ENCODE data around the gene SRBD1. TPM values are rescaled to one million over a fixed set of nuclear protein-coding genes. Genes with fewer than 3 reads are reported as not detected.
A peak's percentile ranks its signal among the peaks of the same experiment; 100 is the strongest.

The SRBD1 gene
- total RNA-seq, 2 donors from 2014 or later: 18.1 to 20.4 TPM

DNA sequence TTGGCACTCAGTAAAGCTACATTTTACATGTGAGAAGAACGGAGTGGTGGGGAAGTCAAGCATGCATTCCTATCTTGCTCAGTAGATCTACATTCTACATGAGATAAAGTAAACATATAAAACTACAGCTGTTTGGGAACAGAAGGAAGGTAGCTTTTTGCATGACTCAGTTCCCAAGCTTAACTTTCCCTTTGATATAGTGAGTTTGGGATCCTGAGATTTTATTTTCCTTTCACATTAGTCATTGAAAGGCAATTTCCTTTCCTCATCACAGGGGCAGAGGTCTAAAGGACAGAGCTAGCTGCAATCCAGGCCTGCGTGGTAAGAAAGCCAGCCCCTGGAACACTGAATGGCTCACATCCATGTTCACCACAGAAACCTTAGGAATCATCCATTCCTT is 257.2 kb downstream of the SRBD1 start:
- no peak for ATAC-seq
- DNase-seq (ENCODE audit: low spot score in 2 of 2): no peak
- H3K27ac Mint-ChIP-seq: no peak overlapping the region
- no peaks in the 10 kb centered on the region for H3K9me3 Mint-ChIP-seq
- no peaks in the 10 kb centered on the region for H3K36me3 Mint-ChIP-seq

- ATAC-seq: no peak
- H3K36me3 Mint-ChIP-seq: no peaks in the 10 kb centered on the region
Measured at GRCh38 chr2:45352506-45352905, 258.6 kb downstream of the SRBD1 start.

DNA sequence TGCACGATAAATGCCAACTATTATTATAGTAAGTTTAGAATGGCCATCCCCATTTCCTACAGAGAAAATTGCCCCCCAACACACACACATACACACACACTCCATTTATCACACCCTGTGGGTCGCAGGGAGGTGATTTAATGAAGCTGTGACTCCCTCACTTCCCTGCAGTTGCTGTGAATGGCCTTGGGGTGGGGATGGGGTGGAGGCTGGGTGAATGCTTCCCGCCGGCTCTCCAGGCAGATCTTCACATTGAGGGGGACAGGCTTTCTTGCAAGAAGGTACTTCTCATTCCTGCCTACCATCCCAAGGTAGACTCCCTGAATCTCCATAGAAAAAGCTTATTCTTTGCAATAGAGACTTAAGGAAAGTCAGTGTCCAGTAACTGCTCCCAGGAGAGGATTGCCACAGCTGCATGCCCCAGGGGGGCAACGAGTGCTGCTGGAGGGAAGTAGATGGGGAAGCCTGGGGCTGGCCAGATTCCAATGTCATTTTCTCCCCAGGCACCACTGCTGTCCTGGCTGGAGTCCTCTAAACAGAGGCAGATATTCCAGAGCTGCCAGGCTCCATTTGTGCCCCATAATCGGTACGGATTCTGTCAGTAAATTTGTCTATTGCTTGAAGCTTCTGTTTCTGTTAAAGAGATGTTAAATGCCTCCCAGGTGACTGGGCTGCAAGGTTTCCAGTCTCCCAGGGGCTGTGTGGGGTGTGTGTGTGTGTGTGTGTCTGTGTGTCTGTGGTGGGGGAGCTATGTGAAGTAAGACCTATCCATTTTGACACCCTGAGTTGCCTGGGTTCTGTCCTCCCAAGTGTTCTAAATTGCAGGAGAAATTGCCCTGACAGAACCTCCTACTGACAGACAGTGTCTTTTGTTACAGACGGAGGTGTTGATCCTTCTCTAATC is 265.5 kb downstream of the SRBD1 start:
- H3K27ac Mint-ChIP-seq: no peak overlapping the region
- DNase-seq (ENCODE audit: low spot score in 2 of 2): no peak
- H3K36me3 Mint-ChIP-seq: no peaks in the 10 kb centered on the region
- no peak for ATAC-seq
- no peaks in the 10 kb centered on the region for H3K9me3 Mint-ChIP-seq

More at GRCh38 chr2:45352506-45352905, 258.6 kb downstream of the SRBD1 start:
- Mint-ChIP-seq H3K27ac (no peak overlapping the region), H3K9me3 (no peaks in the 10 kb centered on the region)
- DNase-seq (ENCODE audit: low spot score in 2 of 2): no peak

DNA sequence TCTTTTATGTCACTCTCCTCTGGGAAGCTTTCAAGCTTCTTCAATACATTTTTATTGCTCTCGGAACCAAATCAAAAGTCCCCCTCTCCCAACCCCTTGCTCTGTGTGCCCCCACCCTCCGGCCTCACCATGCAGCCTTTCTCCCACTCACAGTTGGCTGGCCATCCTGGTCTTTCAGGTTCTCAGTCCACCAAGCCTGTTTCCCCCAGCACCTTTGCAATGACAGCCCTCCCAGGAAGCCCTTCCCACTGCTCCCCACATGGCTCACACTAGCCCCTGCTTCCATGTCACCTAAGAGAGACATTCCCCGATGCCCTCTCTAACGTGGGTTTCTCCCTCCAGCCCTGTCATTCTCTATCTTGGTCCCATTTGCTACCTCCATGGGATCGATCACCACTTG is 266.6 kb downstream of the SRBD1 start:
- Mint-ChIP-seq H3K36me3 (no peaks in the 10 kb centered on the region), H3K9me3 (no peaks in the 10 kb centered on the region), H3K27ac (peak overlapping the region in 1 of 2 donors; percentile 24)
- DNase-seq (ENCODE audit: low spot score in 2 of 2) (no peak), ATAC-seq (no peak)

- Mint-ChIP-seq H3K27ac (no peak overlapping the region), H3K36me3 (no peaks in the 10 kb centered on the region), H3K9me3 (no peaks in the 10 kb centered on the region)
- DNase-seq (ENCODE audit: low spot score in 2 of 2): no peak
- ATAC-seq: no peak
Measured at GRCh38 chr2:45344071-45344470, 267.0 kb downstream of the SRBD1 start.

- ATAC-seq: no peak
- Mint-ChIP-seq H3K9me3 (no peaks in the 10 kb centered on the region), H3K36me3 (no peaks in the 10 kb centered on the region), H3K27ac (no peak overlapping the region)
- no peak for DNase-seq (ENCODE audit: low spot score in 2 of 2)
Measured at GRCh38 chr2:45343251-45344017, 267.6 kb downstream of the SRBD1 start.

DNA sequence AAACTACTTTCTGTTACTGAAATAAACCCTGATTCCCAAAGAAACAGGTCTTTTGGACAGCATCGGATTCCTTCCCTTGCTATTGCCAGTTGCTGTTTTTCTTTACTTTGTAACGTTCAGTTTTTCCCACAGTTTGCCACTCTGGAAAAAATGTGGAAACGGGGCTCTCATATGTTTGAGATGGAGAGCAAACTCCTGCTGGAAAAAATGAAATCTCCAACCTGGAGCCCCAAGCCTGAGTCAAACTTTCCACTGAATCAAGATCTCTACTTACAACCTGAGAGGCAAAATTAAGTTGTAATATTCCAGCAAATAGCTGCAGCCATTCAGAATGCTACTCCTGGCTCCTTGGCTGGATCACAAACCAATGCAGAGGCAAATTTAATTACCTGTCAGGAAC is 270.7 kb downstream of the SRBD1 start:
- ATAC-seq (no peak), DNase-seq (ENCODE audit: low spot score in 2 of 2) (no peak)
- no peak overlapping the region for H3K27ac Mint-ChIP-seq
- no peaks in the 10 kb centered on the region for H3K36me3 Mint-ChIP-seq
- H3K9me3 Mint-ChIP-seq: no peaks in the 10 kb centered on the region

- DNase-seq (ENCODE audit: low spot score in 2 of 2) (no peak), ATAC-seq (no peak)
- Mint-ChIP-seq H3K9me3 (no peaks in the 10 kb centered on the region), H3K27ac (no peak overlapping the region), H3K36me3 (no peaks in the 10 kb centered on the region)
Measured at GRCh38 chr2:45339253-45339652, 271.8 kb downstream of the SRBD1 start.

Other genes starting within 250 kb of the SRBD1 start
- gene PRKCE, start 40.4 kb upstream of the SRBD1 start, total RNA-seq: 10 to 100 TPM; 10.4 to 13.8 TPM

Measured in activated naive CD4-positive, alpha-beta T cell treated with anti-CD3 and anti-CD28 coated beads, Interleukin-2, amount 50 U/mL, for 72 hours (primary cell).